BJ (cell line): Measurements from ENCODE around the gene SMYD1. TPM values are rescaled to one million over a fixed set of nuclear protein-coding genes. Genes with fewer than 3 reads are reported as not detected.

Source experiments
- CTCF ChIA-PET: fragments of 350-600 bp; formaldehyde crosslinking; extraction: SDS; loops from one replicate; lab custom pipeline; 2021; ENCODE audit warnings: antibody characterized with exemption, inconsistent platforms; lab: Yijun Ruan, JAX
- POLR2A ChIA-PET: fragments of 300-600 bp; sonication (Branson Sonifier 250); formaldehyde crosslinking; extraction: SDS; loops from one replicate; lab custom pipeline; 2021; ENCODE audit warnings: antibody characterized with exemption; lab: Charles Lee
- DNase-seq: peaks from one replicate; pipeline ENCODE4 v3.0.0-alpha.2; 2011; ENCODE audit warnings: low read depth
- H3K27me3 ChIP-seq: 2 replicates; pipeline ENCODE4 v1.6.0; 2011; ENCODE audit warnings: low read length; ENCODE audit not compliant: control insufficient read depth, insufficient read depth
- H3K36me3 ChIP-seq: 2 replicates; pipeline ENCODE4 v1.5.1; 2011; ENCODE audit warnings: low read length; ENCODE audit not compliant: control insufficient read depth, insufficient read depth
- H3K4me3 ChIP-seq: 2 replicates; pipeline ENCODE4 v1.5.1; 2011; ENCODE audit warnings: low read depth, mild to moderate bottlenecking, control low read depth, low read length
- polyA plus RNA-seq: library from polyadenylated mRNA; depleted of rRNA; stranded (reverse); fragments of >200 nt; gene quantifications from 2 replicates; pipeline ENCODE4 v1.2.3, GENCODE V29; 2011
- TF ChIP-seq, protein P1 (sequence below): IDR thresholded peaks from 2 replicates; pipeline ENCODE4 v1.5.1; 2011; ENCODE audit warnings: low read depth, mild to moderate bottlenecking, control low read depth, inconsistent platforms, low read length, moderate library complexity; ENCODE audit not compliant: insufficient read depth

The SMYD1 gene
- polyA plus RNA-seq, 1 experiment, result not detected

DNA sequence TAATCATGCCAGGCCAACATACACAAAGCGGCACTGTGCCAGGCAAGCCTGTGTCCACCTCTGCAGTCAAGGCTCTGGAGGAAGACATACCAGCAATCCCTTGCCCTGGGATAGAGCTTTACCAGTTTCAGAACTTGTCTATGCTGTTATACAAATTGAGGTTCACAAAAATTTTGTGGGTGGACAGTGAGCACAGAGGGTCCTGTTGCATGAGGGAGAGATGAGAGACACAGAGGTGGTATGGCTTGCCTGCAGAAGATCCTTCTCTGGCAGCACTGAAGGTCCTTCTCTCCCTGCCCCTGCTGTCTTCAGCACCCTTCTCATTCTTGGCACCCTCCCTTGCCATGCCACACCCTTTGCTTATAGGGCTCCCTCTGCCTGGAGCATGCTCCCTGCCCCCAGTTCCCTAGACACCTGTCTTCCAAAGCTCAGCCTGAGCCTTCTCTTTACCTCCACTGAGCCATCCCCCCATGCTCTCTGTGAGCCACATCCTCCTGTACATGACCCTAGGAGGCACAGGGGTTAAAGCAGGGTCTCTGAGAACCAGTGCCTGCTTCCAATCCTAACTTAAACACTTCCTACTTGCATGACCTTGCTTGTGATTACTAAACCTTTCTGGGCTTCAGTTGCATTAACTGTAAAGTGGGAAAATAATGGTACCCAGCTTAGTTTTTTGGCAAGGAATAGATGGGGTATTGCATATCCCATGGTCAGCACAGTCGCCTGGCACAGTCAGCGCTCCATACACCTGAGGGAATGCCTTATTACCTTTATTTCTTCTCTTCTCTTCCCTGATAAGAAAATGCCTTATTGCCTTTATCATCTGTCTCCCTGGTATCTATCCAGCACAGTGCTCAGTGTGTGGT, 59.4 kb downstream of the SMYD1 start:
- Histone ChIP-seq H3K27me3 (no peaks in the 10 kb centered on the region), H3K4me3 (no peak overlapping the region), H3K36me3 (no peaks in the 10 kb centered on the region)
- DNase-seq, result no peak
- TF ChIP-seq, protein P1, sequence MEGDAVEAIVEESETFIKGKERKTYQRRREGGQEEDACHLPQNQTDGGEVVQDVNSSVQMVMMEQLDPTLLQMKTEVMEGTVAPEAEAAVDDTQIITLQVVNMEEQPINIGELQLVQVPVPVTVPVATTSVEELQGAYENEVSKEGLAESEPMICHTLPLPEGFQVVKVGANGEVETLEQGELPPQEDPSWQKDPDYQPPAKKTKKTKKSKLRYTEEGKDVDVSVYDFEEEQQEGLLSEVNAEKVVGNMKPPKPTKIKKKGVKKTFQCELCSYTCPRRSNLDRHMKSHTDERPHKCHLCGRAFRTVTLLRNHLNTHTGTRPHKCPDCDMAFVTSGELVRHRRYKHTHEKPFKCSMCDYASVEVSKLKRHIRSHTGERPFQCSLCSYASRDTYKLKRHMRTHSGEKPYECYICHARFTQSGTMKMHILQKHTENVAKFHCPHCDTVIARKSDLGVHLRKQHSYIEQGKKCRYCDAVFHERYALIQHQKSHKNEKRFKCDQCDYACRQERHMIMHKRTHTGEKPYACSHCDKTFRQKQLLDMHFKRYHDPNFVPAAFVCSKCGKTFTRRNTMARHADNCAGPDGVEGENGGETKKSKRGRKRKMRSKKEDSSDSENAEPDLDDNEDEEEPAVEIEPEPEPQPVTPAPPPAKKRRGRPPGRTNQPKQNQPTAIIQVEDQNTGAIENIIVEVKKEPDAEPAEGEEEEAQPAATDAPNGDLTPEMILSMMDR, result no peak
- CTCF ChIA-PET, result interaction anchor here (1.2 to 1.5 kb wide), 2 partner anchors 24 to 67 kb away, joined by 3 read pairs; no protein-coding TSS in a partner anchor
- POLR2A ChIA-PET, result no interaction called here

DNA sequence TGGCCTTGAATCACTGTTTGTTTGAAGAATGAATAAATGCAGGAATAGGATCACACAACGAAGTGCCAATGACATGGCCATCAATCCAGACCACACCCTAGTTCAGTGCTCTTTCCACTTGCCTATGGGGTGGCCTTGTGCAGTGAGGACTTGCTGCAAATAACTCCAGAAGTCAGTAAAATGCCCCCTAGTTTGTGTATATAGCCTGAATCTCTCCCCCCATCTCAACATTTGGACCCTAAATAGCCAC, 59.9 kb downstream of the SMYD1 start:
- H3K36me3 ChIP-seq, result no peaks in the 10 kb centered on the region
- TF ChIP-seq, protein P1, result no peak
- H3K4me3 ChIP-seq, result no peak overlapping the region
- H3K27me3 ChIP-seq, result no peaks in the 10 kb centered on the region
- ChIA-PET POLR2A (no interaction called here), CTCF (interaction anchor here (1.2 to 1.5 kb wide), 2 partner anchors 24 to 67 kb away, joined by 3 read pairs; no protein-coding TSS in a partner anchor)
- DNase-seq, result no peak

DNA sequence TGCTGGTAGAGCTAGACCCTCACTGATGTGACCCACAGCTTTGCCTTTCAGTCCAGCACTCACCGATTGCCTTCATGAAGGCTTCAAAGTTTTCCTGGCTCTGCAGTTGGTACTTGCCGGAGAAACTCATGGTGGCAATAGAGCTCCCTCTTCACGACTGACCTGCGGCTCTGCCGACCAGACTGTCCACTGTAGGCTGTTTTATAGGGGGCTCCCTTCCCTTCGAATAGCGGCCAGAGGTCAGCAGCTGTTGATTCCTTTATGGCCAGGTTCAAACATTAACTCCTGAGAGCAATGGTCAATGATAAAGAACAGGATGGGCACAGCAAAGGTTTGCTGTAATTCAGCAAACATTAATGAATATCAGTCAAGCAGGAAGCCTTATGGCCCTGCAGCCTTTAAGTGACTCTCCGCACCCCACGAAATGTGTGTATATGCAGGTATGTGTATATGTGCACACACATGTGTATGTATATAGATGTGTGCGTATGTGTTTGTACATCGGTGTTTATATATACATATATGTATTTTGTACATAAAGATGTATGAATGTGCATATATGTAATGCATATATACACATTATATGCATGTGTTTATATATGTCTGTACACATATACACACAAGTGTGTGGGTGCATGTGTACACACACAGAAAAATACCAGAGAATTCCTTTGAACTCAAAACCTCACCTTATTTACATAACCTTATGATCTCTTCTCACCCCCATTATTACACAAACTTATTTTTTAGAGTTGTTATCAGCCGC, 60.4 kb downstream of the SMYD1 start, which contains the start of gene FABP1:
Gene FABP1, minus strand, starts transcription at position 175 of the 766 bp plus-strand sequence. Its CDS starts 45 bp downstream, at position 130.
- Histone ChIP-seq H3K27me3 (no peaks in the 10 kb centered on the region), H3K4me3 (no peak within 1 kb of the TSS), H3K36me3 (no peaks in the 10 kb centered on the region)
- DNase-seq, result no peak
- TF ChIP-seq, protein P1, result no peak
- ChIA-PET CTCF (interaction anchor here (1.2 to 1.5 kb wide), 2 partner anchors 25 to 68 kb away, joined by 3 read pairs; no protein-coding TSS in a partner anchor), POLR2A (no interaction called here)

DNA sequence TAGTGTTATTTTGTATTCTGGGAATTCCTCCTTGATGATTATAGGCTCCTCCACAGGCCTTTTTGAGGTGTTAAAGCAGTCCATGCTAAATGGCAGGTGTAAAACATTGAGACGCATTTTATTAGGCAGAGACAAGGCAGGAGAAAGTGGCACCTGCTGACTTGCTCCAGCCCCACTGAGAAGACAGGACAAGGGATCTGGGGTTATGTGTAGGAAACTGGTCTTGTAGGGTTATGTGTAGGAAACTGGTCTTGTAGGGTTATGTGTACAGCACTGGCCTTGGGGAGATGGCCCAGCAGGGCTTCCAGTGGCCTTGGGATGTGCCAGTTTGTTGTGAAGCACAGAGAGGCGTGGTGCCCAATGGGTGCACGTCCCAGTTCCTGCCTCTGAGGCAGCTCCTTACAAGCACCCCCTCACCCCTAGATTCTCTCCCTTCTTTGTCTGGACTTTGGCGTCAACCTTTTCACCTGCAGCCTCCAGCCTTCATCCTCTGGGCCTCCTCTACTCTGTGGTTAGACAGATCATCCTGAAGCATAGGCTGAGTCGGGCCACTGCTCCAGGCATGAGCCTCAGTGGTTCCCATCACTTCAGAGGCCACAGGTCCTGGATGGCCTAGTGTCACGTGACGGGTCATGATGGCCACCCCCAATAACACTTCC, 61.2 kb downstream of the SMYD1 start:
- no peak overlapping the region for H3K4me3 ChIP-seq
- TF ChIP-seq, protein P1, result no peak
- H3K36me3 ChIP-seq, result no peaks in the 10 kb centered on the region
- CTCF ChIA-PET, result no interaction called here
- no peak for DNase-seq
- H3K27me3 ChIP-seq, result no peaks in the 10 kb centered on the region
- POLR2A ChIA-PET, result no interaction called here
